GM23338 (cell line): ENCODE results near the gene LRRC42. TPM values are rescaled to one million over a fixed set of nuclear protein-coding genes. Genes with fewer than 3 reads are reported as not detected.

Experiments used
- ATAC-seq: fragments of 200-7000 bp; cut with Tn5 transposase; 3 replicates; pipeline ENCODE4 v1.9.1; 2020
- DNase-seq: peaks from one replicate; pipeline ENCODE4 v3.0.0-alpha.2; 2015; ENCODE audit warnings: low spot score
- H2AFZ ChIP-seq: fragments of 200-600 bp; sonication (generic); 2 replicates; pipeline ENCODE4 v1.8.0; 2016; ENCODE audit warnings: antibody characterized with exemption, mild to moderate bottlenecking, moderate library complexity
- H3F3A ChIP-seq: fragments of 200-600 bp; sonication (generic); replicated peaks from 2 replicates; pipeline ENCODE4 v1.8.0; 2017; ENCODE audit warnings: antibody characterized with exemption, mixed run types, low read depth
- H3K27ac ChIP-seq: fragments of 200-600 bp; sonication (generic); 2 replicates; pipeline ENCODE4 v1.6.1; 2016; ENCODE audit warnings: low read depth
- H3K27me3 ChIP-seq: fragments of 200-600 bp; sonication (generic); 2 replicates; pipeline ENCODE4 v1.8.0; 2016; ENCODE audit warnings: mild to moderate bottlenecking, mixed run types, moderate library complexity; ENCODE audit not compliant: insufficient read depth
- H3K36me3 ChIP-seq: fragments of 200-600 bp; sonication (generic); 2 replicates; pipeline ENCODE4 v1.8.0; 2016; ENCODE audit warnings: mild to moderate bottlenecking; ENCODE audit not compliant: insufficient read depth
- H3K4me1 ChIP-seq: fragments of 200-600 bp; sonication (generic); 2 replicates; pipeline ENCODE4 v1.8.0; 2016; ENCODE audit warnings: mild to moderate bottlenecking, moderate library complexity; ENCODE audit not compliant: insufficient read depth
- H3K4me2 ChIP-seq: fragments of 200-600 bp; sonication (generic); 2 replicates; pipeline ENCODE4 v1.7.1; 2017; ENCODE audit warnings: mixed run types
- H3K4me3 ChIP-seq: fragments of 200-600 bp; sonication (generic); 2 replicates; pipeline ENCODE4 v1.6.1; 2016; ENCODE audit warnings: mixed run types
- H3K79me2 ChIP-seq: fragments of 200-600 bp; sonication (generic); replicated peaks from 2 replicates; pipeline ENCODE4 v1.8.0; 2017; ENCODE audit warnings: mild to moderate bottlenecking; ENCODE audit not compliant: insufficient read depth
- H3K9me2 ChIP-seq: fragments of 200-600 bp; sonication (generic); 2 replicates; pipeline ENCODE4 v1.8.0; 2017; ENCODE audit not compliant: insufficient read depth
- H4K20me1 ChIP-seq: fragments of 200-600 bp; sonication (generic); replicated peaks from 2 replicates; pipeline ENCODE4 v1.8.0; 2017; ENCODE audit warnings: mild to moderate bottlenecking; ENCODE audit not compliant: insufficient read depth
- H3K27ac Mint-ChIP-seq: 2 replicates; pipeline ENCODE4 v1.8.0; 2020; ENCODE audit warnings: inconsistent platforms, mild to moderate bottlenecking, moderate library complexity, mixed read lengths
- H3K27me3 Mint-ChIP-seq: 3 replicates; pipeline ENCODE4 v1.8.0; 2022; ENCODE audit warnings: low read depth, mild to moderate bottlenecking, moderate library complexity, mixed read lengths, inconsistent platforms; ENCODE audit not compliant: insufficient read depth, poor library complexity
- H3K36me3 Mint-ChIP-seq: 3 replicates; pipeline ENCODE4 v1.8.0; 2021; ENCODE audit warnings: low read depth, mild to moderate bottlenecking, inconsistent platforms, moderate library complexity, mixed read lengths
- H3K4me1 Mint-ChIP-seq: 3 replicates; pipeline ENCODE4 v1.8.0; 2020; ENCODE audit warnings: mild to moderate bottlenecking, inconsistent platforms, mixed read lengths
- H3K4me3 Mint-ChIP-seq: 3 replicates; pipeline ENCODE4 v1.8.0; 2021; ENCODE audit warnings: moderate library complexity, mild to moderate bottlenecking, inconsistent platforms, mixed read lengths
- H3K9me3 Mint-ChIP-seq: 3 replicates; pipeline ENCODE4 v1.8.0; 2020; ENCODE audit warnings: moderate library complexity, mild to moderate bottlenecking, inconsistent platforms, mixed read lengths
- CTCF ChIP-seq, 2 experiments: fragments of 200-600 bp in 1 of 2; sonication (generic) in 1 of 2; conservative IDR thresholded peaks; 2 replicates each; pipeline versions ENCODE4 v1.5.1 to v1.6.1; 2016 to 2017; ENCODE audit warnings: antibody characterized with exemption in 2 of 2, low read depth in 2 of 2, mild to moderate bottlenecking in 2 of 2, moderate library complexity in 1 of 2
- EZH2phosphoT487 ChIP-seq: fragments of 200-600 bp; sonication (generic); IDR thresholded peaks from one replicate; pipeline ENCODE4 v1.8.1; 2018; ENCODE audit warnings: antibody characterized with exemption; ENCODE audit not compliant: unreplicated experiment
- POLR2AphosphoS5 ChIP-seq: IDR thresholded peaks from 2 replicates; pipeline ENCODE4 v1.6.1; 2016; ENCODE audit warnings: antibody characterized with exemption, low read depth
- STAT1 ChIP-seq: IDR thresholded peaks from one replicate; pipeline ENCODE4 v1.6.1; 2016; ENCODE audit warnings: antibody characterized with exemption; ENCODE audit not compliant: unreplicated experiment
- ZNF331 ChIP-seq: fragments of 250-450 bp; sonication (Bioruptor Pico); IDR thresholded peaks from 2 replicates; pipeline ENCODE4 v1.5.0; 2020; ENCODE audit warnings: low read depth, mild to moderate bottlenecking, moderate library complexity
- ZNF462 ChIP-seq: fragments of 250-450 bp; sonication (Bioruptor Pico); IDR thresholded peaks from 2 replicates; pipeline ENCODE4 v1.5.0; 2020; ENCODE audit warnings: mild to moderate bottlenecking, moderate library complexity
- long read RNA-seq: library from polyadenylated mRNA; unstranded; transcript quantifications from one replicate; pipeline ENCODE4 v2.0.0, GENCODE V29; 2020; ENCODE audit not compliant: unreplicated experiment
- polyA plus RNA-seq: library from polyadenylated mRNA; unstranded; fragments of >200 nt; fragmentation: Nextera tagmentation; extraction: Ambion mirVana; gene quantifications from 2 replicates; pipeline ENCODE4 v1.2.1, GENCODE V29; 2016
- total RNA-seq: library from RNA; depleted of rRNA; stranded (reverse); fragments of >200 nt; shearing (Covaris generic); gene quantifications from 2 replicates; pipeline ENCODE4 v1.2.3, GENCODE V29; 2014; rRNA removed

LRRC42 gene
- total RNA-seq (39.6 and 48.1 TPM in 2 replicates), polyA plus RNA-seq (22.4 and 25.9 TPM in 2 replicates)
- long read RNA-seq, transcript LRRC42-201 (8 exons, 1,727 nt) = major isoform, 21 of 52 reads
- long read RNA-seq, transcript LRRC42-203 (9 exons, 2,037 nt) = minor isoform, 19 of 52 reads
- long read RNA-seq, partial matches to known transcripts = 0 of 52 reads
- long read RNA-seq, other reads (novel, unspliced or antisense) = 12 of 52 reads

- peak; percentile 76 for DNase-seq
- H3K4me2 ChIP-seq = peak within 1 kb of the TSS; percentile 94
- H3K27me3 Mint-ChIP-seq = peaks cover 3% of the 10 kb centered on the region
- H3K4me3 Mint-ChIP-seq = peak within 1 kb of the TSS; percentile 89
- H3K4me3 ChIP-seq = peak within 1 kb of the TSS; percentile 93
- H3K9me2 ChIP-seq = no peaks in the 10 kb centered on the region
- H4K20me1 ChIP-seq = peaks cover 12% of the 10 kb centered on the region
- no peaks in the 10 kb centered on the region for H3K36me3 ChIP-seq
- peak; percentile 64 for ATAC-seq
- H3F3A ChIP-seq = no peaks in the 10 kb centered on the region
- no peak for TF ChIP-seq ZNF462 (CRISPR knock-in tag)
- 0 out of 4 replicates have a peak, but pooled peaks of 1 of the 2 experiments have one; percentile 5 for TF ChIP-seq CTCF (conservative IDR thresholded peaks at IDR 0.05; ENCODE audit: low read depth in 2 of 2)
- TF ChIP-seq EZH2phosphoT487 = no peak
- TF ChIP-seq STAT1 = no peak
- TF ChIP-seq ZNF331 (CRISPR knock-in tag) = no peak
- no peak; the same call in 1 of the 2 replicates for TF ChIP-seq POLR2AphosphoS5
- peak within 1 kb of the TSS; percentile 87 for H3K27ac Mint-ChIP-seq
- peaks cover 62% of the 10 kb centered on the region for H3K4me1 Mint-ChIP-seq
- peak within 1 kb of the TSS; percentile 96 for H2AFZ ChIP-seq
- no peaks in the 10 kb centered on the region for H3K9me3 Mint-ChIP-seq
- H3K27ac ChIP-seq = peak within 1 kb of the TSS; percentile 67; the same call in 1 of the 2 replicates
- peaks cover 53% of the 10 kb centered on the region for H3K4me1 ChIP-seq
- H3K36me3 Mint-ChIP-seq = peaks cover 3% of the 10 kb centered on the region; the same call in 1 of the 3 replicates
- H3K79me2 ChIP-seq = peaks cover 61% of the 10 kb centered on the region
- no peaks in the 10 kb centered on the region for H3K27me3 ChIP-seq
Observed at GRCh38 chr1:53946252-53947171, at the start of gene LRRC42. Gene LRRC42 (plus strand): TSS chr1:53946350. CDS start chr1:53952000, 5,650 bp downstream.
